Measurements from ENCODE around the gene NRK. TPM values are rescaled to one million over a fixed set of nuclear protein-coding genes. Genes with fewer than 3 reads are reported as not detected.
"Not testable (repeated sequence)": the region's sequence is repeated elsewhere in the genome, so short reads cannot be mapped to it uniquely, and the experiment has no call there.

Gene NRK
- total RNA-seq = 0.34 and 0.42 TPM in 2 replicates

GRCh38 chrX:105822138-105823091 lies at the start of gene NRK:
TSS of gene NRK (plus strand) at chrX:105822539. CDS start at chrX:105822846, 307 bp downstream.
- DNase-seq = no peak

DNA sequence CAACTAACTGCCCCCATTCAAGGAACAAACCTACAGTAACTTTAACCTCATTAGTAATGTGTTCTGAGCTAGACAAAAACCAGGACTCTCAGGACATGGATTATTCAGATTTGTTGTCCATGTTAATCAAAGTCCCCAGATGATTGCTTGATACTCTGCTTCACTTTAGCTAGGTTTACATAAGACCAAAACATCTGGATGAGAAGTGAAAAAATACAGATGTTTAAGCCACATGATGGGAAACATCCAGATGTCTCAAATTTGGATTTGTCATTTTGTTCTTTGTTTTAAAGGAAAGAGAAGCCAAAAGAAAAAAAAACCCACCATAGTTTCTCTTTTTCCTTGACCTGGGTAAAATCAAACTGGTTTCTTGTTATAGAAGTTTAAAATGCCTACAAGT lies 48.5 kb upstream of the NRK start:
- no peak for DNase-seq

GRCh38 chrX:105775679-105776078 lies 46.7 kb upstream of the NRK start:
- no peak for DNase-seq

GRCh38 chrX:105781804-105782203 lies 40.5 kb upstream of the NRK start:
- no peak for DNase-seq

DNA sequence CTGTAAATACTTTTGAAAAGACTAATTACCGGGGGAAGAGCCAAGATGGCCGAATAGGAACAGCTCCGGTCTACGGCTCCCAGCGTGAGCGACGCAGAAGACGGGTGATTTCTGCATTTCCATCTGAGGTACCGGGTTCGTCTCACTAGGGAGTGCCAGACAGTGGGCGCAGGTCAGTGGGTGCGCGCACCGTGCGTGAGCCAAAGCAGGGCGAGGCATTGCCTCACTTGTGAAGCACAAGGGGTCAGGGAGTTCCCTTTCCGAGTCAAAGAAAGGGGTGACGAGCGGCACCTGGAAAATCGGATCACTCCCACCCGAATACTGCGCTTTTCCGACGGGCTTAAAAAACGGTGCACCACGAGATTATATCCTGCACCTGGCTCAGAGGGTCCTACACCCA lies 25.5 kb upstream of the NRK start:
- DNase-seq = not testable (repeated sequence)

- DNase-seq = no peak
Measured at GRCh38 chrX:105803891-105804290, 18.4 kb upstream of the NRK start.

- DNase-seq = not testable (repeated sequence)
Measured at GRCh38 chrX:105805655-105806054, 16.7 kb upstream of the NRK start.

DNA sequence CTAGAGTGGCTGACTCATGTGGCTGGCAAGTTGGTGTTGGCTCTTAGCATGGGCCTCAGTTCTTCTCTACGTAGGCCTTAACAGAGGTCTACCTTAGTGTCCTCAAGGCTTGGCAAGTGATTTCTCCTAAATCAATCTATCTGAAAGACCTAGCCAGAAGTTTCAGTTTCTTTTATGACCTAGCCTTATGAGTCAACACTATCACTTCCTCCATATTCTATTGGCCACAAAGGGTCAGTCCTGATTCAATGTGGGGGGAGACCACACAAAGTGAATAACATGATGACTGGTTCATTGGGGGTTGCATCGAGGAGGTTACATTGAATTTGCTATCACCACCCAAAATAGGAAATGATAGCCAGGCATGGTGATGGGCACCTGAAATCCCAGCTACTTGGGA lies 5.8 kb upstream of the NRK start:
- no peak for DNase-seq

DNA sequence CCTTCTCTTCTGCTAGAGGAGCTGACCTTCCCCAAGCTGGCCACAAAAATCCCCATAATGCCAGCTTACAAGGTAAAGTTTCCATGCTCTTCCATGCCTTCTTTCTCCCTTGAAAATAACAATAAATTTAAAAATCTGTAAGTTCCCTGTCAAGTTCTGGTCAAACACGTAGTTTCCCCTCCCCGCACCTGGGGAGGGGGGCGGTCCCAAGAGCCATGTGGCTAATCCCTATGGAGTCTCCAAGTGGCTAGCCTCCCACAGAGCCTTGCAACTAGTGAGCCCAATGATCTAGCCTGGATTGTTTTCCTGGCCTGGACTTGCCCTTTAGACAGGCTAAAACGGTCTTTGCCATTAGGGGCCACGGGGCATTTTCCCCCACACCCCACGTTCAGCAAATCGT lies 2.1 kb upstream of the NRK start:
- no peak for DNase-seq

- no peak for DNase-seq
Measured at GRCh38 chrX:105821471-105822121, 743 bp upstream of the NRK start.

GRCh38 chrX:105823092-105823455 lies 735 bp downstream of the NRK start:
- no peak for DNase-seq

- DNase-seq = no peak
Measured at GRCh38 chrX:105829011-105829410, 6.7 kb downstream of the NRK start.

- DNase-seq = peak; percentile 0
Measured at GRCh38 chrX:105837232-105837631, 14.9 kb downstream of the NRK start.

DNA sequence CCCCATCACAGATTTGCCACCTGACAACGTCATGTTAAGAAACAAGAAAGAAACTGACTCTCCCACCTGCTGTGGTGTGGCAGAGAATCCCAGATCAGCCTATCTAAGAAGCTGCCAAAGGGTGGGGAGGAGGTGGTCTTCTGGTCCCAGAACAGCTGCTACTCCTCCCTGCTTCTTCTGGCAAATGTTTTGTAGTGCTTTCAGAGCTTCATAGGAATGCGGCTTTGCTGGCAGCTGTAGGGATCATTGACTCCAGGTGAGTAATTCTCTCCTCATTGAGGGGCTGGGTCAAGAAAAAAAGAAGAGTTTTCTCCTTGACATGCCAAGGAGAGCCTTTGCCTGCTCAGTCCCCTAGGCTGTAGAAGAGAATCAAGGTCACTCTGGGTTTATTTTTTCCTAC lies 23.3 kb downstream of the NRK start:
- no peak for DNase-seq

DNA sequence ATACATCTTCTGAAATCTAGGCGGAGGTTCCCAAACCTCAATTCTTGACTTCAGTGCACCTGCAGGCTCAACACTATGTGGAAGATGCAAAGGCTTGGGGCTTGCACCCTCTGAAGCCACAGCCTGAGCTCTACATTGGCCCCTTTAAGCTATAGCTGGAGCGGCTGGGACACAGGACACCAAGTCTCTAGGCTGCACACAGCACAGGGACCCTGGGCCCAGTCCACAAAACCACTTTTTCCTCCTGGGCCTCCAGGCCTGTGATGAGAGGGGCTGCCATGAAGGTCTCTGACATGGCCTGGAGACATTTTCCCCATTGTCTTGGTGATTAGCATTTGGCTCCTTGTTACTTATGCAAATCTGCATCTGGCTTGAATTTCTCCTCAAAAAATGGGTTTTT lies 27.8 kb downstream of the NRK start:
- DNase-seq = not testable (repeated sequence)

- DNase-seq = no peak
Measured at GRCh38 chrX:105865709-105866108, 43.4 kb downstream of the NRK start.

- no peak for DNase-seq
Measured at GRCh38 chrX:105869701-105870100, 47.4 kb downstream of the NRK start.

GRCh38 chrX:105870445-105870844 lies 48.1 kb downstream of the NRK start:
- DNase-seq = no peak

DNA sequence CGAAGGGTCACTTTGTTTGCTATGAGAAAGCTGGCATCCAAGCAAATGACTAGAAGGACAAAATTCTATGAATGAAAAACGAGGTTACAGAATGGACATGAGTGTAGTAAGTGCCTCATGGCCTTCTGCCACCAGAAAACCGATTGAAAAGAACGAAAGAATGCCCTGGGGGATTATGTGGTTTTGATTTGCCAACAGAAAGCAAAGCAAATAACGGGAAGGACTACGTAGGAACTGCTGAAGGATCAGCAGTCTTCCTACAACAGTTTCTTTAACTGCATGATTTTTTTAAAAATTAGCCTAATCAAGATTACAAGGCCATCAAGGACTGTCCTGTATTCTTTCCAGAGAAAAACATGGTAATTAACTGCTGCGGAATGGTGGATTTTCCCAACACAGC lies 50.6 kb downstream of the NRK start:
- DNase-seq = no peak

GRCh38 chrX:105874790-105875189 lies 52.5 kb downstream of the NRK start:
- no peak for DNase-seq

DNA sequence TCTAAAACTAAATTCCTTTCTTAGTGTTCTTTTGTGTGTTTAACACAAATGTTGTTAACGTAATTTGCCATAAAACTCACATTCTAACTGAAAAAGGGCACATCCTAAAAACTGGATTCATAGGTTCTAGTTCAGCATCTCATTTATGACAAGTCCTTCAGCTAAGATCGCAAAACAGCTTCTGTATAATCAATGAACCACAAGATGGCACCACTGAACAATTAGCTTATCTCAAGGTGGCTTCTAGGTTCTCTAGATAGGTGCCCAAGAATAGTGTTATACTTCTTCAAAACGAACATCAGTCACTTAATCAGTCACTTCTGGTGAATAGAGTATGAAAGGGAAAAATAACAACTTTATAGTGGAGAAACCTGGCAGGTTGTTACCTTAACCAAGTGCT lies 54.3 kb downstream of the NRK start:
- DNase-seq = no peak

DNA sequence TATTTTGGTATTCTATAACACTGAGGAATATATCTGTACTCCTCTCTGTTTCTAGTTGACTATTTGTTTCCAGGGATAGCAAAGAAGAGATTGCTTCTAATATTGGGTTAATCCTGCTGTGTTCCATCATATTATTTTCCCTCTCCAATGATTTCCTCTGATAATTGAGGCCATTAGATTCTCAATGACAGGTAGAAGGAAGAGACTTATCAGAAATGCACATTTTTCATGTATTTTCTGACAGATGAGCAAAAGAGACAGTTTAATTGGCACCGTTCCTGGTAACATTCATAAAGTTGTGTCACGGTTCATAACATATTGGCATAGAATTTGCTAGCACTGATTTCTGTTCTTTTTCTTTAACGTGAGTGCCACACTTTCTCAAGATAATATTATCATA lies 58.2 kb downstream of the NRK start:
- DNase-seq = no peak

GRCh38 chrX:105882581-105883275 lies 60.4 kb downstream of the NRK start:
- DNase-seq = no peak

- DNase-seq = no peak
Measured at GRCh38 chrX:105894721-105895120, 72.4 kb downstream of the NRK start.

Measured in dermis blood vessel endothelial cell (primary cell).